K562 (cell line): Measurements from ENCODE around the gene GSTO2. TPM values are rescaled to one million over a fixed set of nuclear protein-coding genes. Genes with fewer than 3 reads are reported as not detected.

ENCODE experiments used
- ETV6 ChIP-seq, 3 experiments: fragments of 150-350 bp in 1 of 3; sonication (generic) in 1 of 3; formaldehyde crosslinking in 1 of 3; IDR thresholded peaks; 2 replicates each; pipeline versions ENCODE4 v1.6.1 to v1.8.0; 2014 to 2022; ENCODE audit warnings: borderline replicate concordance in 2 of 3, low read depth in 2 of 3, antibody characterized with exemption in 1 of 3, low read length in 1 of 3, mild to moderate bottlenecking in 1 of 3, missing genetic modification reagents in 1 of 3
- GMEB1 ChIP-seq: fragments of 250-450 bp; sonication (Bioruptor Pico); IDR thresholded peaks from 2 replicates; pipeline ENCODE4 v1.4.0; 2020; ENCODE audit warnings: mild to moderate bottlenecking
- HLTF ChIP-seq: fragments of 450-650 bp; IDR thresholded peaks from 2 replicates; pipeline ENCODE4 v1.6.1; 2016
- MAFG ChIP-seq: fragments of 450-650 bp; conservative IDR thresholded peaks from 2 replicates; pipeline ENCODE4 v1.6.1; 2016; ENCODE audit warnings: missing genetic modification characterization, missing compliant biosample characterization
- MYNN ChIP-seq, 2 experiments: sonication (generic); formaldehyde crosslinking in 1 of 2; IDR thresholded peaks; 2 replicates each; pipeline versions ENCODE4 v1.5.0 to v1.6.1; 2016 to 2020; ENCODE audit warnings: antibody characterized with exemption in 1 of 2, missing genetic modification reagents in 1 of 2
- NFE2 ChIP-seq: IDR thresholded peaks from 2 replicates; pipeline ENCODE4 v1.6.1; 2014; ENCODE audit warnings: antibody characterized with exemption, low read depth
- NFIC ChIP-seq: fragments of 450-650 bp; IDR thresholded peaks from 2 replicates; pipeline ENCODE4 v1.6.1; 2017; ENCODE audit warnings: mild to moderate bottlenecking, inconsistent platforms
- RFX7 ChIP-seq: fragments of 250-450 bp; sonication (Bioruptor Pico); IDR thresholded peaks from 2 replicates; pipeline ENCODE4 v1.5.1; 2021; ENCODE audit warnings: mild to moderate bottlenecking
- SRSF7 ChIP-seq: fragments of 200-400 bp; formaldehyde crosslinking; optimal IDR thresholded peaks from 2 replicates; pipeline ENCODE3; 2017; ENCODE audit warnings: mild to moderate bottlenecking, low read depth, low read length
- YY1 ChIP-seq, 3 experiments: IDR thresholded peaks; 2 replicates each; pipeline ENCODE4 v1.6.1; 2011; ENCODE audit warnings: low read length in 2 of 3, mild to moderate bottlenecking in 2 of 3, moderate library complexity in 2 of 3, borderline replicate concordance in 1 of 3, control low read depth in 1 of 3, low read depth in 1 of 3; ENCODE audit not compliant: insufficient read depth in 3 of 3, insufficient replicate concordance in 2 of 3, control insufficient read depth in 1 of 3, insufficient read length in 1 of 3; ENCODE audit errors: extremely low read depth in 1 of 3
- ZC3H11A ChIP-seq: IDR thresholded peaks from 2 replicates; pipeline ENCODE4 v1.6.1; 2012; ENCODE audit warnings: low read depth, low read length, improper control_type of control experiment
- ZFP91 ChIP-seq: sonication (generic); formaldehyde crosslinking; IDR thresholded peaks from 2 replicates; pipeline ENCODE4 v1.8.0; 2022; ENCODE audit warnings: mild to moderate bottlenecking, missing genetic modification reagents
- ZNF316 ChIP-seq: fragments of 450-650 bp; IDR thresholded peaks from 2 replicates; pipeline ENCODE4 v1.6.1; 2016
- polyA plus RNA-seq, 8 experiments: library from polyadenylated mRNA; depleted of rRNA in 4 of 8; stranded (reverse) in 5 of 8; unstranded in 3 of 8; fragments of >200 nt; fragmentation: Nextera tagmentation in 2 of 8; fragmentation: Illumina TruSeq in 1 of 8; extraction: Ambion mirVana in 2 of 8; extraction: Trizol in 1 of 8; gene quantifications; 2 replicates each; pipeline versions ENCODE4 v1.2.1 to v1.2.3, GENCODE V29; 2011 to 2014; ENCODE audit warnings: inconsistent platforms in 1 of 8, missing spikeins in 1 of 8
- total RNA-seq, 7 experiments: library from RNA; depleted of rRNA in 6 of 7; stranded (reverse); fragments of >200 nt in 6 of 7; fragmentation: Illumina TruSeq in 2 of 7; extraction: Trizol in 2 of 7; gene quantifications; 2 replicates each; pipeline versions ENCODE4 v1.2.1 to v1.2.3, GENCODE V29; 2011 to 2021; ENCODE audit warnings: low replicate concordance in 1 of 7

The GSTO2 gene
- total and polyA plus RNA-seq, 9 of the 15 experiments (the other 6 are each of a cell fraction or from before 2014, with no cell fraction given) = 0.18 to 1.8 (median 0.90) TPM

DNA sequence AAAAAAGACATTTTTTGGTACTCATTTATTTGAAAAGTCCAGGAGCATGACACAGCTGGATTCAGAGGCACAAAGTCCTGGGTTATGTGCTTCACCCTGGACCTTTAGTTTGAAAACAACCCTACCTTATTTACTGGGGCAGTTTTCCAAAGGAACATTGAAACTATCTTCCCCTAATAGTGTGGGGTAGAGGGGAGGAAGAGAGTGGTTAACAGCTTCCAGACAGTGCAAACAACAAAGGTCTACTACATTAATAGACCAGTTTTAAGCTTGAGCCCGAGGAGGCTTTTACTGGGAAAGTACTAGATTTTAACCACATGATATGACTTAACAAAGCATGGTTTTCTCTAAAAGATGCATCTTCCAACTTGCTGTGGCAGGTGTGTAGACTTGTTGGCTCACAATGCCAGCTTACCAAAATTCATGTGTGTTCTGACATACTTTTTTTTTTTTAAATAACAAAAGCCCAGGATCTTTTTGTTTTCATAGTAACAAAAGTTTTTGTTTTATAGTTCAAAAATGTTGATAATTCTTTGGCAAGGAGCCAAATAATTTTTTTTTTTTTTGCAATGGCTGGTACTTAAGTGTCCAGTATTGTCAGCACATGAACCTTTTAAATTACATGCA lies 12.5 kb upstream of the GSTO2 start (continued):
- TF ChIP-seq ETV6 (IDR thresholded peaks at IDR 0.05; ENCODE audit: borderline replicate concordance in 1 of 2, low read depth in 2 of 2, low read length in 1 of 2) (no peak), ETV6 (CRISPR knock-in tag; IDR thresholded peaks at IDR 0.05; ENCODE audit: borderline replicate concordance) (no peak), ZFP91 (CRISPR knock-in tag) (no peak), MAFG (0 out of 2 replicates have a peak, but pooled peaks have one; percentile 13), ZC3H11A (no peak), ZNF316 (peak; percentile 32; the same call in 1 of the 2 replicates), SRSF7 (no peak), RFX7 (CRISPR knock-in tag) (no peak), YY1 (IDR thresholded peaks at IDR 0.05; ENCODE audit: borderline replicate concordance in 1 of 3, control insufficient read depth in 1 of 3, extremely low read depth in 1 of 3, insufficient read depth in 3 of 3, insufficient read length in 1 of 3, insufficient replicate concordance in 2 of 3, low read depth in 1 of 3, low read length in 2 of 3) (no peak), MYNN (IDR thresholded peaks at IDR 0.05) (peak; percentile 63; the same call in 1 of the 2 replicates), MYNN (CRISPR knock-in tag; IDR thresholded peaks at IDR 0.05) (no peak), NFE2 (peak; percentile 47), GMEB1 (no peak), NFIC (peak; percentile 99), HLTF (no peak)
